ENCODE results near the gene CCDC57.

GRCh38 chr17:82092995-82093751 is 119.5 kb downstream of the CCDC57 start:
- no peak for TF ChIP-seq ZNF274 (IDR thresholded peaks at IDR 0.05; ENCODE audit: borderline replicate concordance, extremely low read depth, low read length)
- TF ChIP-seq JUN (IDR thresholded peaks at IDR 0.05; ENCODE audit: low read depth, low read length): no peak
- TF ChIP-seq SAP30 (IDR thresholded peaks at IDR 0.05; ENCODE audit: insufficient read depth, insufficient replicate concordance, low read length): no peak
- TF ChIP-seq USF2 (IDR thresholded peaks at IDR 0.05; ENCODE audit: low read length): no peak
- no peak for TF ChIP-seq POLR2A (IDR thresholded peaks at IDR 0.05; ENCODE audit: control extremely low read depth in 1 of 2, low read depth in 2 of 2, low read length in 2 of 2)
- TF ChIP-seq HDAC6 (IDR thresholded peaks at IDR 0.05; ENCODE audit: low read depth, low read length): no peak
- TF ChIP-seq KDM1A (IDR thresholded peaks at IDR 0.05; ENCODE audit: borderline replicate concordance, low read length): no peak
- no peak for TF ChIP-seq CTCF (IDR thresholded peaks at IDR 0.05; ENCODE audit: control extremely low read depth in 1 of 3, insufficient read depth in 1 of 3, low read depth in 1 of 3, low read length in 3 of 3)
- TF ChIP-seq TBP (IDR thresholded peaks at IDR 0.05; ENCODE audit: low read depth, low read length): no peak
- TF ChIP-seq SP4 (IDR thresholded peaks at IDR 0.05; ENCODE audit: low read length): no peak
